Activated CD4-positive, alpha-beta T cell treated with anti-CD3 and anti-CD28 coated beads for 4 hours (primary cell): ENCODE results near the gene DNAJC15.
"Not testable (repeated sequence)": the region's sequence is repeated elsewhere in the genome, so short reads cannot be mapped to it uniquely, and the experiment has no call there.

Source experiments
- DNase-seq, 2 donors: peaks; one replicate each; pipeline ENCODE4 v3.0.0-alpha.2; 2020

Gene DNAJC15

GRCh38 chr13:43023289-43023963, at the start of gene DNAJC15:
TSS of gene DNAJC15 (plus strand) at chr13:43023586. CDS start at chr13:43023627, 41 bp downstream.
- DNase-seq, result peak; percentile 51 to 78

- DNase-seq, result no peak
Observed at GRCh38 chr13:42976066-42976465, 47.3 kb upstream of the DNAJC15 start.

GRCh38 chr13:42977219-42977659, 46.1 kb upstream of the DNAJC15 start:
- DNase-seq, result no peak

GRCh38 chr13:42981317-42981716, 42.1 kb upstream of the DNAJC15 start:
- DNase-seq, result no peak

GRCh38 chr13:42981853-42982252, 41.5 kb upstream of the DNAJC15 start:
- DNase-seq, result no peak

- no peak for DNase-seq
Observed at GRCh38 chr13:42984026-42984425, 39.4 kb upstream of the DNAJC15 start.

GRCh38 chr13:42984691-42985090, 38.7 kb upstream of the DNAJC15 start:
- no peak for DNase-seq

GRCh38 chr13:42985312-42986175, 37.8 kb upstream of the DNAJC15 start:
- DNase-seq, result no peak

GRCh38 chr13:42986176-42986574, 37.2 kb upstream of the DNAJC15 start:
- no peak for DNase-seq

GRCh38 chr13:42990291-42991232, 32.8 kb upstream of the DNAJC15 start:
- DNase-seq, result no peak

- not testable (repeated sequence) for DNase-seq
Observed at GRCh38 chr13:42991233-42991897, 32.0 kb upstream of the DNAJC15 start.

- peak; percentile 77 to 80 for DNase-seq
Observed at GRCh38 chr13:42991898-42992763, 31.3 kb upstream of the DNAJC15 start, which contains the start of gene EPSTI1. TSS of gene EPSTI1 (minus strand) at chr13:42992241. CDS start at chr13:42992165, 76 bp downstream.

GRCh38 chr13:42992764-42993122, 30.6 kb upstream of the DNAJC15 start:
- peak; percentile 20 to 22 for DNase-seq

GRCh38 chr13:42994878-42995277, 28.5 kb upstream of the DNAJC15 start:
- DNase-seq, result no peak

GRCh38 chr13:42996584-42996983, 26.8 kb upstream of the DNAJC15 start:
- no peak for DNase-seq

- no peak for DNase-seq
Observed at GRCh38 chr13:42997381-42997780, 26.0 kb upstream of the DNAJC15 start.

GRCh38 chr13:42999491-42999890, 23.9 kb upstream of the DNAJC15 start:
- no peak for DNase-seq

- DNase-seq, result no peak
Observed at GRCh38 chr13:43000676-43001075, 22.7 kb upstream of the DNAJC15 start.

GRCh38 chr13:43002021-43002420, 21.4 kb upstream of the DNAJC15 start:
- DNase-seq, result no peak

- DNase-seq, result no peak
Observed at GRCh38 chr13:43003010-43003409, 20.4 kb upstream of the DNAJC15 start.

- DNase-seq, result no peak
Observed at GRCh38 chr13:43003729-43004128, 19.7 kb upstream of the DNAJC15 start.
